Osteoblast (primary cell): Measurements from ENCODE around the gene RANBP17. TPM values are rescaled to one million over a fixed set of nuclear protein-coding genes. Genes with fewer than 3 reads are reported as not detected.
"Not testable (repeated sequence)": the region's sequence is repeated elsewhere in the genome, so short reads cannot be mapped to it uniquely, and the experiment has no call there.

Experiments
- DNase-seq: peaks from one replicate; pipeline ENCODE4 v3.0.0; 2011; ENCODE audit warnings: low spot score, mixed read lengths; ENCODE audit not compliant: insufficient read length; ENCODE audit errors: missing footprints
- H2AFZ ChIP-seq: 2 replicates; pipeline ENCODE4 v1.6.0; 2011; ENCODE audit warnings: mild to moderate bottlenecking, low read length
- H3K27ac ChIP-seq: 2 replicates; pipeline ENCODE4 v1.5.1; 2011; ENCODE audit warnings: mild to moderate bottlenecking, low read depth, low read length, moderate library complexity
- H3K27me3 ChIP-seq: 2 replicates; pipeline ENCODE4 v1.6.0; 2012; ENCODE audit warnings: mild to moderate bottlenecking, control low read depth, inconsistent platforms, low read length, moderate library complexity; ENCODE audit not compliant: insufficient read depth
- H3K36me3 ChIP-seq: 2 replicates; pipeline ENCODE4 v1.5.1; 2011; ENCODE audit warnings: mild to moderate bottlenecking, low read length, control low read depth, moderate library complexity; ENCODE audit not compliant: insufficient read depth
- H3K4me1 ChIP-seq: 2 replicates; pipeline ENCODE4 v1.5.1; 2011; ENCODE audit warnings: mild to moderate bottlenecking, low read length, control low read depth, moderate library complexity; ENCODE audit not compliant: insufficient read depth
- H3K4me2 ChIP-seq: 2 replicates; pipeline ENCODE4 v1.6.0; 2011; ENCODE audit warnings: mild to moderate bottlenecking, low read length; ENCODE audit not compliant: insufficient read depth
- H3K4me3 ChIP-seq: fragments of 200-600 bp; sonication (generic); 3 replicates; pipeline ENCODE4 v1.5.1; 2012; ENCODE audit warnings: mild to moderate bottlenecking, low read length, inconsistent platforms; ENCODE audit not compliant: insufficient read depth
- H3K79me2 ChIP-seq: 2 replicates; pipeline ENCODE4 v1.6.0; 2012; ENCODE audit warnings: mild to moderate bottlenecking, low read length, control low read depth, inconsistent platforms; ENCODE audit not compliant: insufficient read depth
- H3K9me3 ChIP-seq: 2 replicates; pipeline ENCODE4 v1.5.1; 2011; ENCODE audit warnings: low read depth, low read length, control low read depth
- H4K20me1 ChIP-seq: 2 replicates; pipeline ENCODE4 v1.6.0; 2012; ENCODE audit warnings: mild to moderate bottlenecking, low read length, control low read depth; ENCODE audit not compliant: insufficient read depth
- CTCF ChIP-seq: IDR thresholded peaks from 2 replicates; pipeline ENCODE4 v1.5.1; 2011; ENCODE audit warnings: mild to moderate bottlenecking, low read depth, low read length, moderate library complexity; ENCODE audit errors: extremely low read depth
- total RNA-seq: library from RNA; depleted of rRNA; stranded (reverse); fragments of >200 nt; gene quantifications from 2 replicates; pipeline ENCODE4 v1.2.3, GENCODE V29; 2012

RANBP17 gene
- total RNA-seq, 1 donor, result 4.0 TPM

GRCh38 chr5:170963521-170963920 lies 101.7 kb downstream of the RANBP17 start:
- Histone ChIP-seq H3K27me3 (no peaks in the 10 kb centered on the region), H3K4me3 (no peak overlapping the region), H3K4me1 (no peaks in the 10 kb centered on the region), H4K20me1 (no peaks in the 10 kb centered on the region), H3K4me2 (no peak overlapping the region), H3K27ac (no peak overlapping the region), H3K9me3 (no peaks in the 10 kb centered on the region), H2AFZ (no peak overlapping the region), H3K79me2 (no peaks in the 10 kb centered on the region), H3K36me3 (no peaks in the 10 kb centered on the region)
- no peak for TF ChIP-seq CTCF
- no peak for DNase-seq

- H2AFZ ChIP-seq, result no peak overlapping the region
- H3K79me2 ChIP-seq, result no peaks in the 10 kb centered on the region
- DNase-seq, result no peak
- no peaks in the 10 kb centered on the region for H3K4me1 ChIP-seq
- H3K27me3 ChIP-seq, result no peaks in the 10 kb centered on the region
- no peak overlapping the region for H3K4me2 ChIP-seq
- no peaks in the 10 kb centered on the region for H3K9me3 ChIP-seq
- H3K4me3 ChIP-seq, result no peak overlapping the region
- no peaks in the 10 kb centered on the region for H3K36me3 ChIP-seq
- H3K27ac ChIP-seq, result no peak overlapping the region
- TF ChIP-seq CTCF, result no peak
- no peaks in the 10 kb centered on the region for H4K20me1 ChIP-seq
These were observed 112.6 kb downstream of the RANBP17 start for GRCh38 chr5:170974461-170974860.

- not testable (repeated sequence) for H3K79me2 ChIP-seq, DNase-seq, H3K4me1 ChIP-seq, H3K9me3 ChIP-seq, H3K27ac ChIP-seq, H3K4me2 ChIP-seq, H2AFZ ChIP-seq, H3K4me3 ChIP-seq, H4K20me1 ChIP-seq, H3K27me3 ChIP-seq, H3K36me3 ChIP-seq
These were observed 118.4 kb downstream of the RANBP17 start for GRCh38 chr5:170980261-170980660.

GRCh38 chr5:170985486-170985885 lies 123.7 kb downstream of the RANBP17 start:
- Histone ChIP-seq H3K9me3 (no peaks in the 10 kb centered on the region), H3K27me3 (no peaks in the 10 kb centered on the region), H2AFZ (no peak overlapping the region), H3K4me2 (no peak overlapping the region), H3K27ac (no peak overlapping the region), H4K20me1 (no peaks in the 10 kb centered on the region), H3K36me3 (no peaks in the 10 kb centered on the region), H3K4me1 (no peaks in the 10 kb centered on the region), H3K79me2 (no peaks in the 10 kb centered on the region), H3K4me3 (no peak overlapping the region)
- DNase-seq, result no peak
- no peak for TF ChIP-seq CTCF
